HepG2 (cell line): ENCODE data around the gene HOXA6. TPM values are rescaled to one million over a fixed set of nuclear protein-coding genes. Genes with fewer than 3 reads are reported as not detected.

Experiments
- ATAC-seq: fragments of 200-7000 bp; cut with Tn5 transposase; 3 replicates; pipeline ENCODE4 v1.9.1; 2020; ENCODE audit warnings: mild to moderate bottlenecking, moderate library complexity
- BruUV-seq: library from RNA; stranded (reverse); fragments of 400-500 nt; replicated peaks from 2 replicates; lab custom pipeline; 2021; lab: Mats Ljungman, UMichigan
- CTCF ChIA-PET: fragments of 300-600 bp; formaldehyde crosslinking; extraction: SDS; loops from one replicate; lab custom pipeline; 2021; ENCODE audit warnings: low total read pairs, inconsistent platforms, low intra/inter-chr PET ratio; lab: Yijun Ruan, JAX
- POLR2A ChIA-PET: fragments of 350-600 bp; sonication (Branson Sonifier 250); formaldehyde crosslinking; loops from one replicate; lab custom pipeline; 2020; ENCODE audit warnings: antibody characterized with exemption, inconsistent platforms; lab: Yijun Ruan, JAX
- DNase-seq: peaks from one replicate; pipeline ENCODE4 v3.0.0-alpha.2; 2015; ENCODE audit warnings: low spot score
- FAIRE-seq: peaks from 3 replicates; lab custom pipeline; 2011; peaks lifted over from hg19 to GRCh38; lab: Jason Lieb, UNC
- H2AFZ ChIP-seq: one replicate; pipeline ENCODE4 v1.6.1; 2011; ENCODE audit warnings: low read length, inconsistent platforms
- H3K27ac ChIP-seq: fragments of 300-600 bp; 3 replicates; pipeline ENCODE4 v1.8.0; 2011; ENCODE audit warnings: mixed run types, mild to moderate bottlenecking, mixed read lengths, low read length, inconsistent platforms; ENCODE audit not compliant: insufficient read depth; ENCODE audit errors: extremely low read length
- H3K27me3 ChIP-seq, 2 experiments: fragments of 200-600 bp in 1 of 2; 2 replicates in 1 of 2; 3 replicates in 1 of 2; pipeline versions ENCODE4 v1.6.0 to v1.8.0; 2011; ENCODE audit warnings: low read length in 2 of 2, mild to moderate bottlenecking in 2 of 2, moderate library complexity in 2 of 2, inconsistent platforms in 1 of 2; ENCODE audit not compliant: insufficient read depth in 2 of 2, control insufficient read depth in 1 of 2
- H3K36me3 ChIP-seq, 2 experiments: fragments of 200-600 bp in 1 of 2; replicated peaks in 1 of 2; 2 replicates in 1 of 2; 3 replicates in 1 of 2; pipeline versions ENCODE4 v1.5.1 to v1.8.0; 2011; ENCODE audit warnings: low read length in 2 of 2, inconsistent platforms in 1 of 2; ENCODE audit not compliant: insufficient read depth in 2 of 2, control insufficient read depth in 1 of 2
- H3K4me1 ChIP-seq: 2 replicates; pipeline ENCODE4 v1.5.1; 2012; ENCODE audit warnings: low read length, inconsistent platforms; ENCODE audit not compliant: insufficient read depth
- H3K4me2 ChIP-seq: 2 replicates; pipeline ENCODE4 v1.6.0; 2011; ENCODE audit warnings: low read depth, low read length, inconsistent platforms
- H3K4me3 ChIP-seq, 3 experiments: fragments of 200-600 bp in 1 of 3; sonication (generic), shearing (Covaris generic) in 1 of 3; replicated peaks in 1 of 3; 2 replicates each; pipeline ENCODE4 v1.5.1; 2011 to 2016; ENCODE audit warnings: low read length in 3 of 3, inconsistent platforms in 2 of 3, low read depth in 2 of 3, mild to moderate bottlenecking in 2 of 3, control low read depth in 1 of 3, mixed read lengths in 1 of 3; ENCODE audit not compliant: insufficient read depth in 1 of 3
- H3K79me2 ChIP-seq: one replicate; pipeline ENCODE4 v1.6.1; 2011; ENCODE audit warnings: low read length, inconsistent platforms; ENCODE audit not compliant: insufficient read depth
- H3K9ac ChIP-seq: 2 replicates; pipeline ENCODE4 v1.6.0; 2011; ENCODE audit warnings: mild to moderate bottlenecking, low read depth, low read length, inconsistent platforms; ENCODE audit not compliant: insufficient read depth
- H3K9me3 ChIP-seq: 2 replicates; pipeline ENCODE4 v1.5.1; 2012; ENCODE audit warnings: mild to moderate bottlenecking, low read length
- H4K20me1 ChIP-seq: 2 replicates; pipeline ENCODE4 v1.6.0; 2011; ENCODE audit warnings: inconsistent platforms, mild to moderate bottlenecking, low read length, moderate library complexity; ENCODE audit not compliant: insufficient read depth
- ARID3A ChIP-seq: IDR thresholded peaks from 2 replicates; pipeline ENCODE4 v1.6.1; 2012; ENCODE audit warnings: low read depth, low read length, improper control_type of control experiment
- EP300 ChIP-seq, 3 experiments: sonication (generic) in 1 of 3; formaldehyde crosslinking in 1 of 3; IDR thresholded peaks; 2 replicates each; pipeline versions ENCODE4 v1.5.1 to v1.6.1; 2011 to 2020; ENCODE audit warnings: low read depth in 2 of 3, low read length in 2 of 3, borderline replicate concordance in 1 of 3, improper control_type of control experiment in 1 of 3, mild to moderate bottlenecking in 1 of 3, missing genetic modification reagents in 1 of 3, moderate library complexity in 1 of 3
- KAT2B ChIP-seq: fragments of 150-350 bp; IDR thresholded peaks from 2 replicates; pipeline ENCODE4 v1.6.1; 2014; ENCODE audit warnings: low read depth, low read length, borderline replicate concordance
- NFRKB ChIP-seq: fragments of 450-650 bp; IDR thresholded peaks from 2 replicates; pipeline ENCODE4 v1.6.1; 2017
- NR2F6 ChIP-seq, 2 experiments: IDR thresholded peaks; 2 replicates each; pipeline ENCODE4 v1.6.1; 2016; ENCODE audit warnings: antibody characterized with exemption in 1 of 2, mild to moderate bottlenecking in 1 of 2
- ONECUT2 ChIP-seq: sonication (generic); formaldehyde crosslinking; IDR thresholded peaks from 2 replicates; pipeline ENCODE4 v1.4.0; 2020; ENCODE audit warnings: missing genetic modification reagents
- ZBTB44 ChIP-seq: sonication (generic); formaldehyde crosslinking; IDR thresholded peaks from 2 replicates; pipeline ENCODE4 v1.4.0; 2020; ENCODE audit warnings: missing genetic modification reagents
- WGBS: methylation state at CpG from one replicate; pipeline ENCODE4 v1.1.6; 2017; ENCODE audit warnings: low lambda C conversion rate; 5-methylcytosine and 5-hydroxymethylcytosine counted together
- in situ Hi-C: cut with HindIII; loops from 2 replicates; pipeline ENCODE4 v1.10.0; 2017; ENCODE audit warnings: low pct_unique_long_range_greater_than_20kb; ENCODE audit not compliant: extremely low pct_ligation_motif_present
- intact Hi-C: fragments of 100-400 bp; cut with micrococcal nuclease; formaldehyde crosslinking; loops from one replicate; pipeline ENCODE4 v1.10.0; 2022; ENCODE audit not compliant: unreplicated experiment
- polyA plus RNA-seq, 8 experiments: library from polyadenylated mRNA; depleted of rRNA in 3 of 8; stranded (reverse) in 7 of 8; unstranded in 1 of 8; fragments of >200 nt; fragmentation: Illumina TruSeq in 4 of 8; extraction: Trizol in 4 of 8; gene quantifications; 2 replicates each; pipeline versions ENCODE4 v1.2.1 to v1.2.3, GENCODE V29; 2011 to 2016; ENCODE audit warnings: low read depth in 4 of 8, missing spikeins in 1 of 8, mixed read lengths in 1 of 8; ENCODE audit not compliant: insufficient read depth in 1 of 8
- total RNA-seq, 5 experiments: library from RNA; depleted of rRNA; stranded (reverse); fragments of >200 nt; fragmentation: Illumina TruSeq; extraction: Trizol; gene quantifications; 2 replicates each; pipeline ENCODE4 v1.2.3, GENCODE V29; 2016; ENCODE audit warnings: low read depth in 1 of 5
- TF ChIP-seq, protein P1 (sequence below): IDR thresholded peaks from 2 replicates; pipeline ENCODE4 v1.6.1; 2016

HOXA6 gene
- total and polyA plus RNA-seq, 2 of the 13 experiments (the other 11 are each of a cell fraction or from before 2014, with no cell fraction given), result 1.3 to 1.5 TPM

DNA sequence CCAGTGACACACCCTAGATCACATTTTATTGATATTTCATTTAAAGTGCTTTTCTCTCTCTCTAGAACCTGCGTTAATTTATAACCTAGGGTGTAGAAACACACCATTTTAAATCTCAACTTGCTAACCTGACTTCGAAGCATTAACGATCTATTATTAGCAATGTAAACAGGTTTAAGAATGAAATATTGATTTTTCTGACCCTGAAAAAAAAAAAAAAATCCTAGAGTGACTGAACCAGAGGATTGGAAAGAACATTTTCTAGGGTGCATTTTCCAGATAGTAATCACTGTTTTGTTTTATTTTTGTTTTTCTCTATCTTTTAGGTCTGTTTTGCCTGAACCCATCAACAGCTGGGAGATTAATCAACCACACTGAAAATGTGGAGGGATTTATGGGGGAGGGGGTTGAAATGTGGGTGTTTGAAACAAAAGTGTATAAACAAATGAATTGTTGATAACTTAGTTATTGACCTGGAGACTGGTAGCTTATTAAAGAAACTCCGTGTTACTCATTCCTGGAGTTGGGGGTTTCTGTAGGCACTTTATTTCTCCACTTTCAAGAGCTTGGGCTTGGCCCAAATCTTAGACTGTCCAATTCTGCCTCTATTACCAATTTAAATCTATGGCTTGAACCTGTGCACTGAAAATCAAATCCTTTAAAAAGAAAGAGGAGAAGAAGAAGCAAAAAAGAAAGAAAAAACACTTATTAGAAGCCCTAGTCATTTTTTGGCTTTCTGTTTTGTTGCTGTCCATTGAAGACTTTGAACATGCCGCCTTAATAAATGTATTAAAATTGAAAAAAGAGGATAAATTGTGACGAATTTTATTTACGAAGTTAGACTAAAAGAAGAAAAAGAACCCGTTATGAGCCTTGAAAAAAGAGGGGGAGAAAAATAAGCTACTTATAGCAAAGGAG is 47.9 kb downstream of the HOXA6 start:
- ATAC-seq (no peak), DNase-seq (no peak), FAIRE-seq (no peak)
- Histone ChIP-seq H3K9ac (no peak overlapping the region), H4K20me1 (no peaks in the 10 kb centered on the region), H3K4me1 (peaks cover 12% of the 10 kb centered on the region; the same call in 1 of the 2 replicates), H3K27ac (no peak overlapping the region), H3K36me3 (no peaks in the 10 kb centered on the region), H3K9me3 (no peaks in the 10 kb centered on the region), H3K79me2 (no peaks in the 10 kb centered on the region), H3K27me3 (no peaks in the 10 kb centered on the region), H3K4me3 (no peak overlapping the region), H2AFZ (no peak overlapping the region), H3K4me2 (no peak overlapping the region)
- TF ChIP-seq EP300 (IDR thresholded peaks at IDR 0.05; ENCODE audit: low read depth in 2 of 2, low read length in 2 of 2) (no peak), EP300 (CRISPR knock-in tag; IDR thresholded peaks at IDR 0.05; ENCODE audit: borderline replicate concordance) (no peak), ZBTB44 (CRISPR knock-in tag) (no peak), NR2F6 (IDR thresholded peaks at IDR 0.05) (no peak), NR2F6 (CRISPR knock-in tag; IDR thresholded peaks at IDR 0.05) (no peak), ARID3A (peak; percentile 34; the same call in 1 of the 2 replicates), ONECUT2 (peak; percentile 60; the same call in 1 of the 2 replicates), NFRKB (no peak), KAT2B (peak; percentile 52; the same call in 1 of the 2 replicates)
- TF ChIP-seq, protein P1, sequence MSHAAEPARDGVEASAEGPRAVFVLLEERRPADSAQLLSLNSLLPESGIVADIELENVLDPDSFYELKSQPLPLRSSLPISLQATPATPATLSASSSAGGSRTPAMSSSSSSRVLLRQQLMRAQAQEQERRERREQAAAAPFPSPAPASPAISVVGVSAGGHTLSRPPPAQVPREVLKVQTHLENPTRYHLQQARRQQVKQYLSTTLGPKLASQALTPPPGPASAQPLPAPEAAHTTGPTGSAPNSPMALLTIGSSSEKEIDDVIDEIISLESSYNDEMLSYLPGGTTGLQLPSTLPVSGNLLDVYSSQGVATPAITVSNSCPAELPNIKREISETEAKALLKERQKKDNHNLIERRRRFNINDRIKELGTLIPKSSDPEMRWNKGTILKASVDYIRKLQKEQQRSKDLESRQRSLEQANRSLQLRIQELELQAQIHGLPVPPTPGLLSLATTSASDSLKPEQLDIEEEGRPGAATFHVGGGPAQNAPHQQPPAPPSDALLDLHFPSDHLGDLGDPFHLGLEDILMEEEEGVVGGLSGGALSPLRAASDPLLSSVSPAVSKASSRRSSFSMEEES (CRISPR knock-in tag), result no peak
- ChIA-PET CTCF (no interaction called here), POLR2A (interaction anchor here (1.6 kb wide), 1 partner anchor 22 kb away, joined by 9 read pairs; no protein-coding TSS in a partner anchor)
- no TSS peak for BruUV-seq
- in situ Hi-C loops, result no loop called here
- WGBS, result 82% methylated on average over 8 of the region's 8 CpGs
- intact Hi-C loops, result no loop called here
